ENCODE measurements around the gene ADGRA1.

- TF ChIP-seq CTCF (IDR thresholded peaks at IDR 0.05; ENCODE audit: low read depth, low read length) (no peak), EZH2phosphoT487 (IDR thresholded peaks at IDR 0.05; ENCODE audit: low read depth) (no peak)
Observed at GRCh38 chr10:133044401-133044811, 43.3 kb upstream of the ADGRA1 start.
